H1 (cell line): Measurements from ENCODE around the gene KRT35.

Experiments used
- ZNF274 ChIP-seq: IDR thresholded peaks from 2 replicates; pipeline ENCODE4 v1.7.0; 2012; ENCODE audit warnings: low read length, borderline replicate concordance; ENCODE audit errors: extremely low read depth
- TF ChIP-seq, protein P1 (sequence below): IDR thresholded peaks from 2 replicates; pipeline ENCODE4 v1.6.1; 2012; ENCODE audit warnings: inconsistent platforms
- TF ChIP-seq, protein P2 (sequence below), 3 experiments: IDR thresholded peaks; 1 replicate in 2 of 3; 2 replicates in 1 of 3; pipeline versions ENCODE4 v1.5.1 to v1.6.1; 2011; ENCODE audit warnings: low read length in 3 of 3, mild to moderate bottlenecking in 3 of 3, inconsistent platforms in 2 of 3, low read depth in 1 of 3, moderate library complexity in 1 of 3; ENCODE audit not compliant: insufficient read depth in 1 of 3; ENCODE audit errors: control extremely low read depth in 1 of 3
- TF ChIP-seq, protein P3 (sequence below): IDR thresholded peaks from 2 replicates; pipeline ENCODE4 v1.6.1; 2011; ENCODE audit warnings: low read length, improper control_type of control experiment

DNA sequence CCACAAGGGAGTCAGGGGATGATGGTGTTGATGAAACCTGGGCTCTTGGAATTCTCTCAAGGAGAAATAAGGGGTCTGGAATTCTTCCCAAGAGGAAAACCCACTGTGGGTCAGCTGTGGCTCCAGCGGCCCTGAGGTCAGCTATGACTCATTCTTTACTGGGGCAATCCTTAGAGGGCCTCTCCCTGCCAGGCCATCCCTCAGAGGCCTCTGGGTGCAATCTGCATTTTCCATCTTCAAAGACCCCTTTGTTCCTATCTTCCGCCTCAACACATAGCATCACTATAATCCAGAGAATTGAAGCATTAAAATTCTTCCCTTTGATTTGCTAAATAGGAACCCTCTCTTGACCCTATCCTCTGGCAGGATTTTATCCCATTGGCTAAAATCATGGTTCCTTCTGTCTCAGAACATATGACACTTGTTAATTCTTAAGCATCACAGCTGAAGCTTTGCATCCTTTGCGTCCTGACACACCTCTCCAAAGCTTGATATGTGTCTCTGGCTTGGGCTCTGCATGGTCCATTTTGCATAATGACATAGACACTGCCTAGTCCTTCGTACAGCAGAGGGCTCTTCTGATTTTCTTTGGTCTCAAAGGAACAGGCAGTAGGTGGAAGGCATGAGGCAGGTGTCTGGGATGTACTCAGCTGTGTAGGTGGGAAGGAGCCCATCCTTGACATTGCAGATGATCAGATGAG, 52.2 kb downstream of the KRT35 start:
- TF ChIP-seq, protein P1, sequence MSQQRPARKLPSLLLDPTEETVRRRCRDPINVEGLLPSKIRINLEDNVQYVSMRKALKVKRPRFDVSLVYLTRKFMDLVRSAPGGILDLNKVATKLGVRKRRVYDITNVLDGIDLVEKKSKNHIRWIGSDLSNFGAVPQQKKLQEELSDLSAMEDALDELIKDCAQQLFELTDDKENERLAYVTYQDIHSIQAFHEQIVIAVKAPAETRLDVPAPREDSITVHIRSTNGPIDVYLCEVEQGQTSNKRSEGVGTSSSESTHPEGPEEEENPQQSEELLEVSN, result no peak
- TF ChIP-seq, protein P2, sequence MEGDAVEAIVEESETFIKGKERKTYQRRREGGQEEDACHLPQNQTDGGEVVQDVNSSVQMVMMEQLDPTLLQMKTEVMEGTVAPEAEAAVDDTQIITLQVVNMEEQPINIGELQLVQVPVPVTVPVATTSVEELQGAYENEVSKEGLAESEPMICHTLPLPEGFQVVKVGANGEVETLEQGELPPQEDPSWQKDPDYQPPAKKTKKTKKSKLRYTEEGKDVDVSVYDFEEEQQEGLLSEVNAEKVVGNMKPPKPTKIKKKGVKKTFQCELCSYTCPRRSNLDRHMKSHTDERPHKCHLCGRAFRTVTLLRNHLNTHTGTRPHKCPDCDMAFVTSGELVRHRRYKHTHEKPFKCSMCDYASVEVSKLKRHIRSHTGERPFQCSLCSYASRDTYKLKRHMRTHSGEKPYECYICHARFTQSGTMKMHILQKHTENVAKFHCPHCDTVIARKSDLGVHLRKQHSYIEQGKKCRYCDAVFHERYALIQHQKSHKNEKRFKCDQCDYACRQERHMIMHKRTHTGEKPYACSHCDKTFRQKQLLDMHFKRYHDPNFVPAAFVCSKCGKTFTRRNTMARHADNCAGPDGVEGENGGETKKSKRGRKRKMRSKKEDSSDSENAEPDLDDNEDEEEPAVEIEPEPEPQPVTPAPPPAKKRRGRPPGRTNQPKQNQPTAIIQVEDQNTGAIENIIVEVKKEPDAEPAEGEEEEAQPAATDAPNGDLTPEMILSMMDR (IDR thresholded peaks at IDR 0.05; ENCODE audit: control extremely low read depth in 1 of 3, insufficient read depth in 1 of 3, low read depth in 1 of 3, low read length in 3 of 3), result no peak
- no peak for TF ChIP-seq ZNF274
- TF ChIP-seq, protein P3, sequence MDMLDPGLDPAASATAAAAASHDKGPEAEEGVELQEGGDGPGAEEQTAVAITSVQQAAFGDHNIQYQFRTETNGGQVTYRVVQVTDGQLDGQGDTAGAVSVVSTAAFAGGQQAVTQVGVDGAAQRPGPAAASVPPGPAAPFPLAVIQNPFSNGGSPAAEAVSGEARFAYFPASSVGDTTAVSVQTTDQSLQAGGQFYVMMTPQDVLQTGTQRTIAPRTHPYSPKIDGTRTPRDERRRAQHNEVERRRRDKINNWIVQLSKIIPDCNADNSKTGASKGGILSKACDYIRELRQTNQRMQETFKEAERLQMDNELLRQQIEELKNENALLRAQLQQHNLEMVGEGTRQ, result no peak
